ENCODE data around the gene EXOSC3. TPM values are rescaled to one million over a fixed set of nuclear protein-coding genes. Genes with fewer than 3 reads are reported as not detected.

EXOSC3 gene
- polyA plus RNA-seq, 1 donor (not counting 4 experiments of a cell fraction or from before 2014, with no cell fraction given) = 48.8 TPM

- Histone ChIP-seq H3K4me3 (ENCODE audit: control insufficient read depth in 2 of 3, extremely low read depth in 1 of 3, insufficient read depth in 2 of 3, low read depth in 1 of 3, low read length in 3 of 3) (no peak overlapping the region), H3K4me2 (ENCODE audit: control insufficient read depth, extremely low read depth, insufficient read depth, low read depth, low read length) (no peak overlapping the region), H3K27me3 (ENCODE audit: control insufficient read depth, extremely low read depth, insufficient read depth, low read length) (peaks cover 3% of the 10 kb centered on the region), H3K9me3 (ENCODE audit: control insufficient read depth, low read depth, low read length) (no peaks in the 10 kb centered on the region), H3K4me1 (ENCODE audit: control insufficient read depth, extremely low read depth, insufficient read depth, low read length) (no peaks in the 10 kb centered on the region), H4K20me1 (ENCODE audit: control insufficient read depth, extremely low read depth, insufficient read depth, low read length) (no peaks in the 10 kb centered on the region), H3K36me3 (ENCODE audit: control insufficient read depth in 2 of 2, extremely low read depth in 1 of 2, insufficient read depth in 2 of 2, low read length in 2 of 2) (no peaks in the 10 kb centered on the region), H3K27ac (ENCODE audit: control insufficient read depth, insufficient read depth, low read length) (no peak overlapping the region), H3K79me2 (ENCODE audit: control insufficient read depth, insufficient read depth, low read length) (no peaks in the 10 kb centered on the region), H3K9ac (ENCODE audit: control insufficient read depth, extremely low read depth, insufficient read depth, low read length) (no peak overlapping the region), H2AFZ (ENCODE audit: control insufficient read depth, low read length) (no peak overlapping the region), H3K9me1 (ENCODE audit: control insufficient read depth, extremely low read depth, insufficient read depth, low read length) (no peaks in the 10 kb centered on the region)
- DNase-seq (ENCODE audit: low read depth, low spot score) (no peak), FAIRE-seq (no peak)
- TF ChIP-seq, protein P1, sequence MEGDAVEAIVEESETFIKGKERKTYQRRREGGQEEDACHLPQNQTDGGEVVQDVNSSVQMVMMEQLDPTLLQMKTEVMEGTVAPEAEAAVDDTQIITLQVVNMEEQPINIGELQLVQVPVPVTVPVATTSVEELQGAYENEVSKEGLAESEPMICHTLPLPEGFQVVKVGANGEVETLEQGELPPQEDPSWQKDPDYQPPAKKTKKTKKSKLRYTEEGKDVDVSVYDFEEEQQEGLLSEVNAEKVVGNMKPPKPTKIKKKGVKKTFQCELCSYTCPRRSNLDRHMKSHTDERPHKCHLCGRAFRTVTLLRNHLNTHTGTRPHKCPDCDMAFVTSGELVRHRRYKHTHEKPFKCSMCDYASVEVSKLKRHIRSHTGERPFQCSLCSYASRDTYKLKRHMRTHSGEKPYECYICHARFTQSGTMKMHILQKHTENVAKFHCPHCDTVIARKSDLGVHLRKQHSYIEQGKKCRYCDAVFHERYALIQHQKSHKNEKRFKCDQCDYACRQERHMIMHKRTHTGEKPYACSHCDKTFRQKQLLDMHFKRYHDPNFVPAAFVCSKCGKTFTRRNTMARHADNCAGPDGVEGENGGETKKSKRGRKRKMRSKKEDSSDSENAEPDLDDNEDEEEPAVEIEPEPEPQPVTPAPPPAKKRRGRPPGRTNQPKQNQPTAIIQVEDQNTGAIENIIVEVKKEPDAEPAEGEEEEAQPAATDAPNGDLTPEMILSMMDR (optimal IDR thresholded peaks at IDR 0.05 in 1 of 3, IDR thresholded peaks at IDR 0.05 in 1 of 3, conservative IDR thresholded peaks at IDR 0.05 in 1 of 3; ENCODE audit: extremely low read depth in 1 of 3, insufficient read depth in 2 of 3, low read length in 3 of 3) = no peak
- TF ChIP-seq EZH2 (IDR thresholded peaks at IDR 0.05; ENCODE audit: low read length) = no peak
- dilution Hi-C loops (cut with MboI; ENCODE audit: extremely low pct_ligation_motif_present, low sequenced_read_pairs) = no loop called here
These were observed 44.7 kb downstream of the EXOSC3 start for GRCh38 chr9:37740128-37740527.

DNA sequence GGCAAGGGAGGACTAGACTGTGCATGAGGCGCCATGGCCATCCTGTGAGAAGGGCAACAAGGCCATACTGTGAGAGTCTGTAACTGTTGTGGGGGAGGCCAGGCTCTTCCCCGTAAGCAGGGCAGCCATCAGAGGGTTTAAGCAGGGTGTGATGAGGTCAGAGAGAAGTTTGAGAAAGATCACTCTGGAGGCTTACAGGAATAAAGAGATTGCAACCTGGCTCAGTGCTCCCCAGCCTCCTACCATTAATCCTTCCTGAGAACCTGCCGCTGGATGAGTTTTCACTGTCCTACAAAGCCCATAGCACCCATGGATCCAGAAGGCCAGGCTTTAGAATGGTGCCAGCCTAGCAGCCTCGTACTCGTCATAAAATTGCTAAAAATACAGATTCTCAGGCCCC lies 45.6 kb downstream of the EXOSC3 start:
- no peaks in the 10 kb centered on the region for H3K79me2 ChIP-seq (ENCODE audit: control insufficient read depth, insufficient read depth, low read length)
- no peaks in the 10 kb centered on the region for H4K20me1 ChIP-seq (ENCODE audit: control insufficient read depth, extremely low read depth, insufficient read depth, low read length)
- no peaks in the 10 kb centered on the region for H3K9me3 ChIP-seq (ENCODE audit: control insufficient read depth, low read depth, low read length)
- no peak overlapping the region for H3K4me3 ChIP-seq (ENCODE audit: control insufficient read depth in 2 of 3, extremely low read depth in 1 of 3, insufficient read depth in 2 of 3, low read depth in 1 of 3, low read length in 3 of 3)
- TF ChIP-seq, protein P1 (optimal IDR thresholded peaks at IDR 0.05 in 1 of 3, IDR thresholded peaks at IDR 0.05 in 1 of 3, conservative IDR thresholded peaks at IDR 0.05 in 1 of 3; ENCODE audit: extremely low read depth in 1 of 3, insufficient read depth in 2 of 3, low read length in 3 of 3) = no peak
- TF ChIP-seq EZH2 (IDR thresholded peaks at IDR 0.05; ENCODE audit: low read length) = no peak
- no peaks in the 10 kb centered on the region for H3K9me1 ChIP-seq (ENCODE audit: control insufficient read depth, extremely low read depth, insufficient read depth, low read length)
- H3K4me1 ChIP-seq (ENCODE audit: control insufficient read depth, extremely low read depth, insufficient read depth, low read length) = no peaks in the 10 kb centered on the region
- H3K4me2 ChIP-seq (ENCODE audit: control insufficient read depth, extremely low read depth, insufficient read depth, low read depth, low read length) = no peak overlapping the region
- no peak overlapping the region for H3K27ac ChIP-seq (ENCODE audit: control insufficient read depth, insufficient read depth, low read length)
- DNase-seq (ENCODE audit: low read depth, low spot score) (no peak), FAIRE-seq (no peak)
- dilution Hi-C loops (cut with MboI; ENCODE audit: extremely low pct_ligation_motif_present, low sequenced_read_pairs) = no loop called here
- no peaks in the 10 kb centered on the region for H3K36me3 ChIP-seq (ENCODE audit: control insufficient read depth in 2 of 2, extremely low read depth in 1 of 2, insufficient read depth in 2 of 2, low read length in 2 of 2)
- H3K27me3 ChIP-seq (ENCODE audit: control insufficient read depth, extremely low read depth, insufficient read depth, low read length) = no peaks in the 10 kb centered on the region
- no peak overlapping the region for H2AFZ ChIP-seq (ENCODE audit: control insufficient read depth, low read length)
- H3K9ac ChIP-seq (ENCODE audit: control insufficient read depth, extremely low read depth, insufficient read depth, low read length) = no peak overlapping the region

All from keratinocyte (primary cell).